Measurements from ENCODE around the gene TEF. TPM values are rescaled to one million over a fixed set of nuclear protein-coding genes. Genes with fewer than 3 reads are reported as not detected.
A peak's percentile ranks its signal among the peaks of the same experiment; 100 is the strongest.

The TEF gene
- total and polyA plus RNA-seq, 7 donors, result 12.6 to 30.3 (median 21.3) TPM

- 15 to 21% methylated on average over 18 of the region's 18 CpGs for WGBS, 2 donors
- no peak overlapping the region for H3K4me3 ChIP-seq
- H3K9me3 ChIP-seq, result no peaks in the 10 kb centered on the region
- no peaks in the 10 kb centered on the region for H3K27me3 ChIP-seq
- TF ChIP-seq EP300 (IDR thresholded peaks at IDR 0.05), result peak in 2 of 4 donors; percentile 68 to 89
- TF ChIP-seq CTCF (IDR thresholded peaks at IDR 0.05), result peak; percentile 92 to 99 (median 98)
- peak; percentile 67 to 82 (median 76) for TF ChIP-seq POLR2AphosphoS5 (IDR thresholded peaks at IDR 0.05)
- no peak for TF ChIP-seq POLR2A (IDR thresholded peaks at IDR 0.05)
- H3K36me3 ChIP-seq, result peaks cover 0 to 12% (median under 1%) of the 10 kb centered on the region in 4 donors
- peak; percentile 99 for DNase-seq
- peak overlapping the region; percentile 58 to 73 (median 70) for H3K27ac ChIP-seq
- intact Hi-C loops (cut with DNase I), result loop anchor here (2.0 to 10.0 kb wide), 4 partner anchors 21 to 191 kb away; partner anchors contain the start of gene TOB2
- H3K4me1 ChIP-seq, result peaks cover 0 to 30% (median 22%) of the 10 kb centered on the region in 4 donors
Measured at GRCh38 chr22:41403532-41404318, 22.0 kb downstream of the TEF start.

- H3K4me1 ChIP-seq, result peaks cover 0 to 43% (median 34%) of the 10 kb centered on the region in 4 donors
- no peak for DNase-seq
- no peaks in the 10 kb centered on the region for H3K27me3 ChIP-seq
- H3K27ac ChIP-seq, result peak overlapping the region in 1 of 4 donors; percentile 23
- no peak for TF ChIP-seq CTCF (IDR thresholded peaks at IDR 0.05)
- TF ChIP-seq EP300 (IDR thresholded peaks at IDR 0.05), result no peak
- TF ChIP-seq POLR2A (IDR thresholded peaks at IDR 0.05), result no peak
- no peak for TF ChIP-seq POLR2AphosphoS5 (IDR thresholded peaks at IDR 0.05)
- H3K36me3 ChIP-seq, result no peaks in the 10 kb centered on the region
- H3K4me3 ChIP-seq, result no peak overlapping the region
- H3K9me3 ChIP-seq, result no peaks in the 10 kb centered on the region
- intact Hi-C loops (cut with DNase I), result loop anchor here (10.0 kb wide), 1 partner anchor 189 kb away; no protein-coding TSS in a partner anchor
- WGBS, 2 donors, result 68 to 88% methylated on average over 8 of the region's 8 CpGs
Measured at GRCh38 chr22:41405588-41405987, 23.8 kb downstream of the TEF start.

GRCh38 chr22:41406410-41406809 lies 24.7 kb downstream of the TEF start:
- Histone ChIP-seq H3K4me3 (no peak overlapping the region), H3K36me3 (no peaks in the 10 kb centered on the region), H3K4me1 (peaks cover 0 to 51% (median 42%) of the 10 kb centered on the region in 4 donors), H3K27me3 (no peaks in the 10 kb centered on the region), H3K9me3 (no peaks in the 10 kb centered on the region), H3K27ac (peak overlapping the region in 2 of 4 donors; percentile 17 to 25)
- intact Hi-C loops (cut with DNase I), result loop anchor here (10.0 kb wide), 1 partner anchor 188 kb away; no protein-coding TSS in a partner anchor
- TF ChIP-seq POLR2A (IDR thresholded peaks at IDR 0.05) (no peak), POLR2AphosphoS5 (IDR thresholded peaks at IDR 0.05) (no peak), EP300 (IDR thresholded peaks at IDR 0.05) (no peak), CTCF (IDR thresholded peaks at IDR 0.05) (no peak)
- DNase-seq, result no peak

- no peaks in the 10 kb centered on the region for H3K9me3 ChIP-seq
- peaks cover 0 to 52% (median 43%) of the 10 kb centered on the region in 4 donors for H3K4me1 ChIP-seq
- H3K27me3 ChIP-seq, result no peaks in the 10 kb centered on the region
- DNase-seq, result no peak
- H3K4me3 ChIP-seq, result no peak overlapping the region
- H3K36me3 ChIP-seq, result no peaks in the 10 kb centered on the region
- intact Hi-C loops (cut with DNase I), result loop anchor here (10.0 kb wide), 1 partner anchor 187 kb away; no protein-coding TSS in a partner anchor
- no peak for TF ChIP-seq POLR2A (IDR thresholded peaks at IDR 0.05)
- TF ChIP-seq EP300 (IDR thresholded peaks at IDR 0.05), result no peak
- no peak for TF ChIP-seq CTCF (IDR thresholded peaks at IDR 0.05)
- no peak for TF ChIP-seq POLR2AphosphoS5 (IDR thresholded peaks at IDR 0.05)
- WGBS, 2 donors, result 90 to 95% methylated on average over 3 of the region's 3 CpGs
- peak overlapping the region in 2 of 4 donors; percentile 3 to 13 for H3K27ac ChIP-seq
Measured at GRCh38 chr22:41407433-41407832, 25.7 kb downstream of the TEF start.

All from sigmoid colon (tissue), 7 donors.